Skeletal muscle tissue (tissue), 4 donors: ENCODE data around the gene LSM12. TPM values are rescaled to one million over a fixed set of nuclear protein-coding genes. Genes with fewer than 3 reads are reported as not detected.

ENCODE experiments used
- H3K27ac ChIP-seq: one replicate; pipeline ENCODE4 v1.7.0; 2013; ENCODE audit warnings: mild to moderate bottlenecking, low read depth, low read length, inconsistent platforms
- H3K27me3 ChIP-seq, 3 donors: one replicate each; pipeline ENCODE4 v1.7.0; 2013; ENCODE audit warnings: low read length in 3 of 3; ENCODE audit not compliant: control insufficient read depth in 3 of 3, insufficient read depth in 3 of 3
- H3K36me3 ChIP-seq, 3 donors: one replicate each; pipeline ENCODE4 v1.7.0; 2013; ENCODE audit warnings: low read length in 3 of 3; ENCODE audit not compliant: control insufficient read depth in 3 of 3, insufficient read depth in 3 of 3
- H3K4me1 ChIP-seq, 3 donors: one replicate each; pipeline ENCODE4 v1.7.0; 2013; ENCODE audit warnings: low read length in 3 of 3, mild to moderate bottlenecking in 3 of 3; ENCODE audit not compliant: control insufficient read depth in 3 of 3, insufficient read depth in 3 of 3
- H3K4me3 ChIP-seq, 3 donors: one replicate each; pipeline ENCODE4 v1.7.0; 2013; ENCODE audit warnings: low read length in 3 of 3
- H3K9ac ChIP-seq, 3 donors: one replicate each; pipeline ENCODE4 v1.7.0; 2013; ENCODE audit warnings: low read length in 3 of 3, mild to moderate bottlenecking in 3 of 3, moderate library complexity in 2 of 3, low read depth in 1 of 3
- H3K9me3 ChIP-seq, 3 donors: one replicate each; pipeline ENCODE4 v1.7.0; 2013; ENCODE audit warnings: low read length in 3 of 3; ENCODE audit not compliant: control insufficient read depth in 3 of 3
- total RNA-seq: library from RNA; depleted of rRNA; stranded (reverse); fragments of >200 nt; gene quantifications from one replicate; pipeline ENCODE4 v1.2.3, GENCODE V29; 2014
- donor health status: Osteomylitis.

LSM12 gene
- total RNA-seq, 1 donor from 2014 or later = 13.6 TPM

DNA sequence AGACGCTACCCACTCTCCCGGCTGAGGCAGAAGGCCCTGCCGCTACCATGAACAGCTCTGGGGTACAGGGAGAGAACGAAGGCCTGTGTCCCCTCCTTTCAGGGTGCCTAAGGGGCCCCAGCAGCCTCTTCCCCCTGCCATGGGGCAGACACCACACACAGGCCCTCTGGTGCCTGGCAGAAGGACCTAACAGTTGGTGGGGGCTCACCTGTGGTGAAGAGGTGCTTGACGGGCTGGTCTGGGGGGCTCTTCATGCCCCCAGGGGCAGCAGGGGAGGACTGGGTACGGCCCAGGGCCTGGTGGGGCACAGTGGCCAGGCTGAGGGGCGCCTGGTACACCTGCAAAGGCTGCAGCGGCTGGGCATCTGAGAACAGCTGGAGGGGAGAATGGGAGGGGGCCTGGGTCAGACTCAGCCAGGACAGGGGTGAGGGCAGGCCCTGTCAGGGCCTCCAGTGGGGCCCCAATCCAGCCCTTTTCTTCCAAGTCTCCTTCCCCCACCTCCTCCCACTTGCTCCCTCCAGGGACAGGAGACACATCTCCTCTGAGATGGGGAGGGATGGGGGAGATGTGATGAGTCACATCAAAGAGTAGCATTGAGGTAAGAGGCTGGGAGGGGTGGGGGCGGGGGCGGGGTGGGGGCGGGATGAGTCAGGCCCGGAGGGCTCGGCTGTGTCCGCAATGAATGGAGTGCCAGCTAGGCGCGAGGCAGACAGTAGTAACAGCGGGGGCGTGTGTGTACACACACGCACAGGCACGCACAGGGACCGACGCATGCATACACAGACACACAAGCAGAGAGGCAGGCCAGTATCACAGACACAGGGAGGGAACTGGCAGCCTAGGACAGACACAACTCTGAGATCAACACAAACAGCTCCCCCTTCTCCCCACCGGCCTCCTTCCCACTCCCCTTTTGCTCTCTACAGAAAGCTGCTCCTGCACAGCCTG lies 20.2 kb upstream of the LSM12 start:
- Histone ChIP-seq H3K9ac (peak overlapping the region in 1 of 3 donors; percentile 33), H3K9me3 (no peaks in the 10 kb centered on the region), H3K27me3 (no peaks in the 10 kb centered on the region), H3K4me1 (peaks cover 0 to 7% (median 3%) of the 10 kb centered on the region in 3 donors), H3K36me3 (peaks cover 72 to 75% (median 74%) of the 10 kb centered on the region in 3 donors), H3K27ac (peak overlapping the region; percentile 25), H3K4me3 (no peak overlapping the region)

GRCh38 chr17:44085908-44086307 lies 19.4 kb upstream of the LSM12 start:
- peak overlapping the region; percentile 25 for H3K27ac ChIP-seq
- no peak overlapping the region for H3K4me3 ChIP-seq
- peaks cover 66 to 69% (median 67%) of the 10 kb centered on the region in 3 donors for H3K36me3 ChIP-seq
- no peaks in the 10 kb centered on the region for H3K27me3 ChIP-seq
- H3K9me3 ChIP-seq = no peaks in the 10 kb centered on the region
- H3K4me1 ChIP-seq = peaks cover 0 to 7% (median 3%) of the 10 kb centered on the region in 3 donors
- H3K9ac ChIP-seq = no peak overlapping the region

DNA sequence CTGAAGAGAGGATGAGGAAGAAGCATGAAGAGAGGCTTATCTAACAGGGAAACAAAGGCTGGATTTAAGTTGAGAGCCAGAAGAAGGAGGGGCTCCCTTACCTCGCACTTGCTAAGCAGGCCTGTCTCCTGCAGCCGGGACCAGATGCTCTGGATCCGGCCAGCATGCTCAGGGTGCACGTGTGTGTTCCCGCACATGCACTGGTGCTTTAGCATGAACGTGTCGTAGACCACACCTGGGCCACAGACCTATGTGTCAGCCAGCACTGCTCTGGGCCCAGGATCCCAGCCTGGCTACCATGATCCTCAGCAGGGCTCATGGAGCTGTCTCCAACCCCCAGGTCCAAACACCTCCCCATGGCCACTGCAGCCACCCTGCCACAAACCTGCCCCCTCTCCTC lies 18.4 kb upstream of the LSM12 start:
- Histone ChIP-seq H3K27me3 (no peaks in the 10 kb centered on the region), H3K9ac (peak overlapping the region in 1 of 3 donors; percentile 60), H3K4me3 (no peak overlapping the region), H3K36me3 (peaks cover 75 to 78% (median 76%) of the 10 kb centered on the region in 3 donors), H3K9me3 (no peaks in the 10 kb centered on the region), H3K4me1 (peaks cover 0 to 7% (median 3%) of the 10 kb centered on the region in 3 donors), H3K27ac (no peak overlapping the region)

DNA sequence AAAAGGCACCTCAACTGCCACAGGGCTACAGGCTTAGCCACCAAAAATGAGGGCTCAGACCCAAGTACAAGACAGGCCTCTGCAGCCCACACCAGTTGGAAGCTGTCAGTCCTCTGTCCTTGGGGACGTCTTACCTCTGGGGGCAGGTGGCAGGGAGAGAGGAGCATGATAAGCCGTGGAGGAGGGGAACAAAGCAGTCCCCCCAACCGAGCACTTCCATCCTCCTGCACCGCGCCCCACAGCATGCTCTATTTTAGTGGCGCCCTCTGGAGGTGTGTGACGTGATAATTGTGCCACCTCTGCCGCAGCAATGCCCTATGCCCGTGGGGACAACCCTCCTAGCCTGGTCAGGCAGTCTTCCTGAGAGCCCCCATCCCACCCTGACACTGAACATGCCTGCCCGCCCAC lies 17.7 kb upstream of the LSM12 start:
- Histone ChIP-seq H3K4me1 (peaks cover 0 to 7% (median 3%) of the 10 kb centered on the region in 3 donors), H3K36me3 (peaks cover 75 to 82% (median 80%) of the 10 kb centered on the region in 3 donors), H3K9me3 (no peaks in the 10 kb centered on the region), H3K4me3 (no peak overlapping the region), H3K27ac (no peak overlapping the region), H3K9ac (no peak overlapping the region), H3K27me3 (no peaks in the 10 kb centered on the region)

GRCh38 chr17:44083250-44083849 lies 16.9 kb upstream of the LSM12 start:
- Histone ChIP-seq H3K9me3 (no peaks in the 10 kb centered on the region), H3K9ac (no peak overlapping the region), H3K36me3 (peaks cover 76 to 83% (median 80%) of the 10 kb centered on the region in 3 donors), H3K27ac (no peak overlapping the region), H3K4me3 (no peak overlapping the region), H3K4me1 (peaks cover 0 to 7% (median 5%) of the 10 kb centered on the region in 3 donors), H3K27me3 (no peaks in the 10 kb centered on the region)

GRCh38 chr17:44082256-44082927 lies 15.9 kb upstream of the LSM12 start:
- Histone ChIP-seq H3K27ac (no peak overlapping the region), H3K9me3 (no peaks in the 10 kb centered on the region)

DNA sequence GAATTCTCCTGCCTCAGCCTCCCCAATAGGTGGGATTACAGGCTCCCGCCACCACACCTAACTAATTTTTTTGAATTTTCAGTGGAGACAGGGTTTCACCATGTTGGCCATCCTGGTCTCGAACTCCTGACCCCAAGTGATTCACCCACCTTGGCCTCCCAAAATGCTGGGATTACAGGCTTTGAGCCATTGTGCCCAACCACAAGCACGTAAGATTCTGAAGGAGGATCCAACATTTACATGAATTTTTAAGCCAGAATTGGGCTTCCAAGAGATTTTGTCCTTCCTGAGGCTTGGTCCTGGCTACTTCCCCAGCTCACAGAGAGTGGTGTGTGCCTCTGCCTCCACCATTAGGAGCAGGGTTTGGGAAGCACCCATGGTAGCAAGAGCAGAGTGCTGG lies 15.2 kb upstream of the LSM12 start:
- no peak overlapping the region for H3K9ac ChIP-seq
- H3K9me3 ChIP-seq = no peaks in the 10 kb centered on the region
- H3K36me3 ChIP-seq = peaks cover 80 to 81% (median 81%) of the 10 kb centered on the region in 3 donors
- H3K4me1 ChIP-seq = peaks cover 0 to 8% (median 2%) of the 10 kb centered on the region in 3 donors
- no peak overlapping the region for H3K4me3 ChIP-seq
- H3K27ac ChIP-seq = no peak overlapping the region
- H3K27me3 ChIP-seq = no peaks in the 10 kb centered on the region

More at GRCh38 chr17:44082256-44082927, 15.9 kb upstream of the LSM12 start:
- Histone ChIP-seq H3K27me3 (no peaks in the 10 kb centered on the region), H3K4me3 (no peak overlapping the region), H3K36me3 (peaks cover 76 to 83% (median 80%) of the 10 kb centered on the region in 3 donors), H3K9ac (no peak overlapping the region), H3K4me1 (peaks cover 0 to 6% (median 5%) of the 10 kb centered on the region in 3 donors)

DNA sequence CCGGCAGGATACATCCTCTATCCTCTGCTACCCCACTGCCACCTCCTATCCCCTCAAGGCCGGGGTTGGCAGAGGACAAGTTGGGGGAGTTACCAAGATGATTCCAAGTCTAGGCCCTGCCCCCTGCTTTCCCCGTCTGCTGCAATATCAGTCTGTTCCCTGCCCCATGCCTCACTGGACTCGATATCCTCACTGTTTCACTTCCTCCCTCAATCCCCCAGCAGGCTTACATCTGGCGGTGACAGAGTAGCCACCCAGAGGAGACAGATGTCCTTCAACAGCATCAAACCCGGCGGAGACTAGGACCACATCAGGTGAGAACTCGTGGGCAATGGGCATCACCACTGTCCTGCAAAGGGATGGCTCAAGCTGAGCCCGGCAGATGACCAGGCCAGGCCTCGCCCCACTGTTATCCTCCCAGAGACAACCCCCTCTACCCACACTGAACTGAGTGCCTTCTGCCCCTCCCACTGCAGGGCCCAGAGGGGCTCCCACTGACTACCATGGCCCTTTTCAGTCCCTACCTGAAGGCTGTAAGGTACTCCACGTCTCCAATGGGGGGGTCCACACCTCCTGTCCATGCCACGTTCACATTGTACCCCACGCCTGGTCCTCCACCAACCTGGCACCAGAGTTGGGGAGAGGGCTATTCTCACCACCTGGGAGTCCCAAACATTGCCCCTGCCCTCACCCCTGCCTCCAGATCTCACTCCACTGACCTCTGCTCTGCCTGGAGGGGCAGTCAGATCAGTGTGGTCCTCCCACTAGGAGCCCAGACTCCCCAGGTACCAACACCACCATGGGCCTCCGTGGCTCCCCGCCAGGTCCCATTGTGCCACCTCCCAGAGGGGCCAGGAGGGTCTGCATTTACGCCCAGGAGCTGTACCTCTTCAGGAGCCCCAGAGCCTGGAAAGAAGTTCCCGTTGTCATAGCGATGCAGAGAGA lies 13.7 kb upstream of the LSM12 start:
- Histone ChIP-seq H3K4me1 (peaks cover 0 to 14% (median 13%) of the 10 kb centered on the region in 3 donors), H3K4me3 (no peak overlapping the region), H3K9me3 (no peaks in the 10 kb centered on the region), H3K9ac (no peak overlapping the region), H3K27ac (no peak overlapping the region), H3K36me3 (peaks cover 79 to 84% (median 80%) of the 10 kb centered on the region in 3 donors), H3K27me3 (no peaks in the 10 kb centered on the region)

DNA sequence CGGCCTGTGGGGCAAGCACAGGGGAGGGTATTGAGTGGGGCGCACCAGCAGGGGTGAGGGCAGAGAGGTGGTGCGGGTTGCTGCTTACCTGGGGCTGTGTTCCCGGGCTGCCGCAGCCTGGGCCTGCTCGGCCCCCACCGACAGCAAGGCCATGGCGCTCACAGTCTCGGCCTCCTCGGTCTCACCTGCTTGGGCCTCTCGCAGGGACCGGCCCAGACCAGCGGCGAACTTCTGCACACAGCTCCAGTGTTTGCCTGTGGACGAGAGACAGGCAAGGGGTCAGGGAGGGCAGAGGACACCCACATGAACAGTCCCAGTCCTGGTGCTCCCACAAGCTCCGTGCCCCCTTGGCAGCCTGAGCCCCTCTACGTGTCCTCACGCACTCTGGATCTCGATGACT lies 11.9 kb upstream of the LSM12 start:
- Histone ChIP-seq H3K27ac (no peak overlapping the region), H3K36me3 (peaks cover 69 to 71% (median 70%) of the 10 kb centered on the region in 3 donors), H3K4me1 (peaks cover 0 to 27% (median 26%) of the 10 kb centered on the region in 3 donors), H3K4me3 (no peak overlapping the region), H3K27me3 (no peaks in the 10 kb centered on the region), H3K9me3 (no peaks in the 10 kb centered on the region), H3K9ac (no peak overlapping the region)
